ENCODE measurements around the gene CYP4F22. TPM values are rescaled to one million over a fixed set of nuclear protein-coding genes. Genes with fewer than 3 reads are reported as not detected.

CYP4F22 gene
- total RNA-seq, 1 donor from 2014 or later = not detected

- H3K4me1 Mint-ChIP-seq = peaks cover 24% of the 10 kb centered on the region
- ChIA-PET POLR2A (interaction anchor here (0.6 to 1.2 kb wide), 3 partner anchors 135 to 382 kb away, joined by 3 to 10 read pairs (median 4); no protein-coding TSS in a partner anchor), CTCF (interaction anchor here (0.9 to 5.1 kb wide), 5 partner anchors 89 to 463 kb away, joined by 3 to 87 read pairs (median 4); partner anchors contain the start of gene AKAP8L)
- H3K36me3 Mint-ChIP-seq (ENCODE audit: low read depth) = no peaks in the 10 kb centered on the region
- no peak overlapping the region for H3K4me3 Mint-ChIP-seq
- peaks cover 16% of the 10 kb centered on the region for H3K27me3 Mint-ChIP-seq
- ATAC-seq (ENCODE audit: low read depth) (no peak), DNase-seq (no peak)
- H3K27ac Mint-ChIP-seq = no peak overlapping the region
- no peaks in the 10 kb centered on the region for H3K9me3 Mint-ChIP-seq
- intact Hi-C loops (cut with micrococcal nuclease) = loop anchor here (5.0 to 10.0 kb wide), 2 partner anchors 90 to 683 kb away; partner anchors contain the start of gene RASAL3
- TF ChIP-seq, protein P1, sequence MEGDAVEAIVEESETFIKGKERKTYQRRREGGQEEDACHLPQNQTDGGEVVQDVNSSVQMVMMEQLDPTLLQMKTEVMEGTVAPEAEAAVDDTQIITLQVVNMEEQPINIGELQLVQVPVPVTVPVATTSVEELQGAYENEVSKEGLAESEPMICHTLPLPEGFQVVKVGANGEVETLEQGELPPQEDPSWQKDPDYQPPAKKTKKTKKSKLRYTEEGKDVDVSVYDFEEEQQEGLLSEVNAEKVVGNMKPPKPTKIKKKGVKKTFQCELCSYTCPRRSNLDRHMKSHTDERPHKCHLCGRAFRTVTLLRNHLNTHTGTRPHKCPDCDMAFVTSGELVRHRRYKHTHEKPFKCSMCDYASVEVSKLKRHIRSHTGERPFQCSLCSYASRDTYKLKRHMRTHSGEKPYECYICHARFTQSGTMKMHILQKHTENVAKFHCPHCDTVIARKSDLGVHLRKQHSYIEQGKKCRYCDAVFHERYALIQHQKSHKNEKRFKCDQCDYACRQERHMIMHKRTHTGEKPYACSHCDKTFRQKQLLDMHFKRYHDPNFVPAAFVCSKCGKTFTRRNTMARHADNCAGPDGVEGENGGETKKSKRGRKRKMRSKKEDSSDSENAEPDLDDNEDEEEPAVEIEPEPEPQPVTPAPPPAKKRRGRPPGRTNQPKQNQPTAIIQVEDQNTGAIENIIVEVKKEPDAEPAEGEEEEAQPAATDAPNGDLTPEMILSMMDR (IDR thresholded peaks at IDR 0.05) = no peak
These were observed 46.7 kb downstream of the CYP4F22 start for GRCh38 chr19:15555021-15555420.

GRCh38 chr19:15555759-15556633, 47.7 kb downstream of the CYP4F22 start:
- peaks cover 9% of the 10 kb centered on the region for H3K27me3 Mint-ChIP-seq
- peak; percentile 90 for ATAC-seq (ENCODE audit: low read depth)
- peak overlapping the region; percentile 83 for H3K4me3 Mint-ChIP-seq
- no peaks in the 10 kb centered on the region for H3K9me3 Mint-ChIP-seq
- POLR2A ChIA-PET = interaction anchor here (0.5 to 2.5 kb wide), 3 partner anchors 9 to 137 kb away, joined by 5 to 19 read pairs (median 6); partner anchors contain the start of gene AKAP8L
- CTCF ChIA-PET = interaction anchor here (0.6 to 5.1 kb wide), 13 partner anchors 89 to 464 kb away, joined by 3 to 87 read pairs (median 4); partner anchors contain the start of gene AKAP8L
- intact Hi-C loops (cut with micrococcal nuclease) = loop anchor here (1.0 to 10.0 kb wide), 10 partner anchors 91 to 684 kb away; partner anchors contain the start of genes AKAP8 and RASAL3
- H3K36me3 Mint-ChIP-seq (ENCODE audit: low read depth) = no peaks in the 10 kb centered on the region
- TF ChIP-seq, protein P1 (IDR thresholded peaks at IDR 0.05) = peak; percentile 33
- H3K4me1 Mint-ChIP-seq = peaks cover 17% of the 10 kb centered on the region
- DNase-seq = peak; percentile 88
- peak overlapping the region; percentile 73 for H3K27ac Mint-ChIP-seq

DNA sequence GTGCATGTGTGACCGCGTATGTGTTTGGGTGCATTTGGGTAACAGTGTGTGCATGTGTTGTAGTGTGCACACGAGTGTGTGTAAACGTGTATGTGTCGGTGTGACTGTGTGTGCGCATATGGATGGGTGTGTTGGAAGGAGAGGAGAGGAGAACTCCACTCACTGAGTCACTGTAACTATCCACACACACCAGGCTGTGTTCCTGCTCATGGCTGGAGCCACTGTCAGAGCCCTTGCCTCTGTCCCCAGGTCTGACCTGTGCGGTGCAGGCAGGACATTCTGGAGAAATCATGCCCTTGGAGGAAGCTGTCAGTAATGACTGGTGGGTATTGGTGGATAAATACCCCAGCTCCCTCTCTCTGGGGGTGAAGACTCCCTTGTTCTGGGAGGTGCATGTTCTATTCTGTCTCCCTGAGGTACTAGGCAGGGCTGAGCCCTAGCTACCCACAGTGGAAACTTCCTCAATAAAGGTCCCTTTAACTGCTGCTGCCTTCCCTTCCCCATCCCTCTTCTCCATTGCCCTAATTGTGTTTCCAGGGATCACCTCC, 48.4 kb downstream of the CYP4F22 start:
- no peak overlapping the region for H3K27ac Mint-ChIP-seq
- no peaks in the 10 kb centered on the region for H3K36me3 Mint-ChIP-seq (ENCODE audit: low read depth)
- intact Hi-C loops (cut with micrococcal nuclease) = loop anchor here (1.0 to 10.0 kb wide), 10 partner anchors 92 to 684 kb away; partner anchors contain the start of genes AKAP8 and RASAL3
- POLR2A ChIA-PET = interaction anchor here (0.6 to 2.5 kb wide), 2 partner anchors 10 to 138 kb away, joined by 5 to 19 read pairs; partner anchors contain the start of gene AKAP8L
- H3K27me3 Mint-ChIP-seq = peaks cover 9% of the 10 kb centered on the region
- peaks cover 15% of the 10 kb centered on the region for H3K4me1 Mint-ChIP-seq
- no peak for DNase-seq
- H3K9me3 Mint-ChIP-seq = no peaks in the 10 kb centered on the region
- ATAC-seq (ENCODE audit: low read depth) = no peak
- TF ChIP-seq, protein P1 (IDR thresholded peaks at IDR 0.05) = no peak
- H3K4me3 Mint-ChIP-seq = no peak overlapping the region
- CTCF ChIA-PET = interaction anchor here (1.2 to 5.1 kb wide), 3 partner anchors 138 to 465 kb away, joined by 3 to 87 read pairs (median 6); partner anchors contain the start of gene AKAP8L

DNA sequence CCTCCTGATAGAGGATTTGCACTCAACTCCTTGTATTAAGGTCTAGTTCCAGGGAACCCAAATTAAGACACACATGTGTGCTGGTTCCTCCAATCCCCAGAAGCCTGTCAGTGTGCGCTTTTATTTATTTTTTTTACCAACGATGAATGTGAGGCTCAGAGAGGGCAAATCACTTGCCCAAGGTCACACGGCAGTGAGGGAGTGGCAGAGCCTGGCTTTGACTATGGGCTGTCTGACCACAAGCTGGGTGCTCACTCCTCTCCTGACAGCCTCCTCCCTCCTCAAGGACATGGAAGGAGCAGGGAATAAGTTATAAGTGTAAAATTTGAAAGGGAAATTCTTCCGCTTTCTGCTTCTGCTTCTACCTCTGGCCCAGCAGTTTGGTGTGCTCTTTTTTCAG, 48.9 kb downstream of the CYP4F22 start:
- H3K27ac Mint-ChIP-seq = no peak overlapping the region
- no peaks in the 10 kb centered on the region for H3K36me3 Mint-ChIP-seq (ENCODE audit: low read depth)
- POLR2A ChIA-PET = interaction anchor here (2.5 kb wide), 1 partner anchor 138 kb away, joined by 19 read pairs; the partner anchor contains the start of gene AKAP8L
- peaks cover 15% of the 10 kb centered on the region for H3K4me1 Mint-ChIP-seq
- CTCF ChIA-PET = interaction anchor here (1.2 to 5.1 kb wide), 3 partner anchors 139 to 465 kb away, joined by 3 to 87 read pairs (median 6); partner anchors contain the start of gene AKAP8L
- TF ChIP-seq, protein P1 (IDR thresholded peaks at IDR 0.05) = no peak
- DNase-seq (no peak), ATAC-seq (ENCODE audit: low read depth) (no peak)
- intact Hi-C loops (cut with micrococcal nuclease) = loop anchor here (2.0 to 10.0 kb wide), 3 partner anchors 92 to 685 kb away; partner anchors contain the start of genes AKAP8 and RASAL3
- no peak overlapping the region for H3K4me3 Mint-ChIP-seq
- H3K27me3 Mint-ChIP-seq = peaks cover 9% of the 10 kb centered on the region
- H3K9me3 Mint-ChIP-seq = no peaks in the 10 kb centered on the region

Data from activated B cell treated with CpG ODN at 0.5 μM for 24 hours (primary cell).